GM23338 (cell line): ENCODE measurements around the gene PTPRF. TPM values are rescaled to one million over a fixed set of nuclear protein-coding genes. Genes with fewer than 3 reads are reported as not detected.

Source experiments
- ATAC-seq: fragments of 200-7000 bp; cut with Tn5 transposase; 3 replicates; pipeline ENCODE4 v1.9.1; 2020
- DNase-seq: peaks from one replicate; pipeline ENCODE4 v3.0.0-alpha.2; 2015; ENCODE audit warnings: low spot score
- H2AFZ ChIP-seq: fragments of 200-600 bp; sonication (generic); 2 replicates; pipeline ENCODE4 v1.8.0; 2016; ENCODE audit warnings: antibody characterized with exemption, mild to moderate bottlenecking, moderate library complexity
- H3F3A ChIP-seq: fragments of 200-600 bp; sonication (generic); replicated peaks from 2 replicates; pipeline ENCODE4 v1.8.0; 2017; ENCODE audit warnings: antibody characterized with exemption, mixed run types, low read depth
- H3K27ac ChIP-seq: fragments of 200-600 bp; sonication (generic); 2 replicates; pipeline ENCODE4 v1.6.1; 2016; ENCODE audit warnings: low read depth
- H3K27me3 ChIP-seq: fragments of 200-600 bp; sonication (generic); 2 replicates; pipeline ENCODE4 v1.8.0; 2016; ENCODE audit warnings: mild to moderate bottlenecking, mixed run types, moderate library complexity; ENCODE audit not compliant: insufficient read depth
- H3K36me3 ChIP-seq: fragments of 200-600 bp; sonication (generic); 2 replicates; pipeline ENCODE4 v1.8.0; 2016; ENCODE audit warnings: mild to moderate bottlenecking; ENCODE audit not compliant: insufficient read depth
- H3K4me1 ChIP-seq: fragments of 200-600 bp; sonication (generic); 2 replicates; pipeline ENCODE4 v1.8.0; 2016; ENCODE audit warnings: mild to moderate bottlenecking, moderate library complexity; ENCODE audit not compliant: insufficient read depth
- H3K4me2 ChIP-seq: fragments of 200-600 bp; sonication (generic); 2 replicates; pipeline ENCODE4 v1.7.1; 2017; ENCODE audit warnings: mixed run types
- H3K4me3 ChIP-seq: fragments of 200-600 bp; sonication (generic); 2 replicates; pipeline ENCODE4 v1.6.1; 2016; ENCODE audit warnings: mixed run types
- H3K79me2 ChIP-seq: fragments of 200-600 bp; sonication (generic); replicated peaks from 2 replicates; pipeline ENCODE4 v1.8.0; 2017; ENCODE audit warnings: mild to moderate bottlenecking; ENCODE audit not compliant: insufficient read depth
- H3K9me2 ChIP-seq: fragments of 200-600 bp; sonication (generic); 2 replicates; pipeline ENCODE4 v1.8.0; 2017; ENCODE audit not compliant: insufficient read depth
- H4K20me1 ChIP-seq: fragments of 200-600 bp; sonication (generic); replicated peaks from 2 replicates; pipeline ENCODE4 v1.8.0; 2017; ENCODE audit warnings: mild to moderate bottlenecking; ENCODE audit not compliant: insufficient read depth
- H3K27ac Mint-ChIP-seq: 2 replicates; pipeline ENCODE4 v1.8.0; 2020; ENCODE audit warnings: inconsistent platforms, mild to moderate bottlenecking, moderate library complexity, mixed read lengths
- H3K27me3 Mint-ChIP-seq: 3 replicates; pipeline ENCODE4 v1.8.0; 2022; ENCODE audit warnings: low read depth, mild to moderate bottlenecking, moderate library complexity, mixed read lengths, inconsistent platforms; ENCODE audit not compliant: insufficient read depth, poor library complexity
- H3K36me3 Mint-ChIP-seq: 3 replicates; pipeline ENCODE4 v1.8.0; 2021; ENCODE audit warnings: low read depth, mild to moderate bottlenecking, inconsistent platforms, moderate library complexity, mixed read lengths
- H3K4me1 Mint-ChIP-seq: 3 replicates; pipeline ENCODE4 v1.8.0; 2020; ENCODE audit warnings: mild to moderate bottlenecking, inconsistent platforms, mixed read lengths
- H3K4me3 Mint-ChIP-seq: 3 replicates; pipeline ENCODE4 v1.8.0; 2021; ENCODE audit warnings: moderate library complexity, mild to moderate bottlenecking, inconsistent platforms, mixed read lengths
- H3K9me3 Mint-ChIP-seq: 3 replicates; pipeline ENCODE4 v1.8.0; 2020; ENCODE audit warnings: moderate library complexity, mild to moderate bottlenecking, inconsistent platforms, mixed read lengths
- CREB1 ChIP-seq: fragments of 250-450 bp; sonication (Bioruptor Pico); IDR thresholded peaks from 2 replicates; pipeline ENCODE4 v1.5.0; 2020; ENCODE audit warnings: low read depth, mild to moderate bottlenecking, moderate library complexity
- CTCF ChIP-seq, 2 experiments: fragments of 200-600 bp in 1 of 2; sonication (generic) in 1 of 2; conservative IDR thresholded peaks; 2 replicates each; pipeline versions ENCODE4 v1.5.1 to v1.6.1; 2016 to 2017; ENCODE audit warnings: antibody characterized with exemption in 2 of 2, low read depth in 2 of 2, mild to moderate bottlenecking in 2 of 2, moderate library complexity in 1 of 2
- ETS1 ChIP-seq: IDR thresholded peaks from 2 replicates; pipeline ENCODE4 v1.6.1; 2016; ENCODE audit warnings: antibody characterized with exemption
- EZH2 ChIP-seq: fragments of 200-600 bp; sonication (generic); IDR thresholded peaks from one replicate; pipeline ENCODE4 v1.8.0; 2017; ENCODE audit warnings: antibody characterized with exemption, mild to moderate bottlenecking, low read depth; ENCODE audit not compliant: unreplicated experiment
- EZH2phosphoT487 ChIP-seq: fragments of 200-600 bp; sonication (generic); IDR thresholded peaks from one replicate; pipeline ENCODE4 v1.8.1; 2018; ENCODE audit warnings: antibody characterized with exemption; ENCODE audit not compliant: unreplicated experiment
- JUNB ChIP-seq: IDR thresholded peaks from one replicate; pipeline ENCODE4 v1.6.1; 2016; ENCODE audit warnings: antibody characterized with exemption; ENCODE audit not compliant: unreplicated experiment
- NANOG ChIP-seq: IDR thresholded peaks from 2 replicates; pipeline ENCODE4 v1.6.1; 2016; ENCODE audit warnings: antibody characterized with exemption, borderline replicate concordance
- POLR2AphosphoS5 ChIP-seq: IDR thresholded peaks from 2 replicates; pipeline ENCODE4 v1.6.1; 2016; ENCODE audit warnings: antibody characterized with exemption, low read depth
- REST ChIP-seq: IDR thresholded peaks from one replicate; pipeline ENCODE4 v1.6.1; 2018; ENCODE audit warnings: antibody characterized with exemption; ENCODE audit not compliant: unreplicated experiment
- STAT1 ChIP-seq: IDR thresholded peaks from one replicate; pipeline ENCODE4 v1.6.1; 2016; ENCODE audit warnings: antibody characterized with exemption; ENCODE audit not compliant: unreplicated experiment
- ZNF114 ChIP-seq: fragments of 250-450 bp; sonication (Bioruptor Pico); IDR thresholded peaks from 2 replicates; pipeline ENCODE4 v1.5.0; 2020; ENCODE audit warnings: mild to moderate bottlenecking, moderate library complexity
- ZNF331 ChIP-seq: fragments of 250-450 bp; sonication (Bioruptor Pico); IDR thresholded peaks from 2 replicates; pipeline ENCODE4 v1.5.0; 2020; ENCODE audit warnings: low read depth, mild to moderate bottlenecking, moderate library complexity
- ZNF462 ChIP-seq: fragments of 250-450 bp; sonication (Bioruptor Pico); IDR thresholded peaks from 2 replicates; pipeline ENCODE4 v1.5.0; 2020; ENCODE audit warnings: mild to moderate bottlenecking, moderate library complexity
- polyA plus RNA-seq: library from polyadenylated mRNA; unstranded; fragments of >200 nt; fragmentation: Nextera tagmentation; extraction: Ambion mirVana; gene quantifications from 2 replicates; pipeline ENCODE4 v1.2.1, GENCODE V29; 2016
- total RNA-seq: library from RNA; depleted of rRNA; stranded (reverse); fragments of >200 nt; shearing (Covaris generic); gene quantifications from 2 replicates; pipeline ENCODE4 v1.2.3, GENCODE V29; 2014

Gene PTPRF
- total and polyA plus RNA-seq, 2 experiments from 2014 or later = 52.4 to 173 TPM

- Mint-ChIP-seq H3K36me3 (peaks cover 71% of the 10 kb centered on the region), H3K27me3 (no peaks in the 10 kb centered on the region), H3K4me1 (no peaks in the 10 kb centered on the region), H3K4me3 (no peak overlapping the region), H3K27ac (no peak overlapping the region), H3K9me3 (no peaks in the 10 kb centered on the region; the same call in 2 of the 3 replicates)
- no peaks in the 10 kb centered on the region for H3F3A ChIP-seq
- H4K20me1 ChIP-seq = peaks cover 4% of the 10 kb centered on the region; the same call in 1 of the 2 replicates
- no peaks in the 10 kb centered on the region for H3K9me2 ChIP-seq
- no peak for DNase-seq
- H3K4me3 ChIP-seq = no peak overlapping the region
- no peak for TF ChIP-seq CTCF (conservative IDR thresholded peaks at IDR 0.05; ENCODE audit: low read depth in 2 of 2)
- TF ChIP-seq ZNF462 = no peak
- no peak for TF ChIP-seq POLR2AphosphoS5
- no peak for TF ChIP-seq EZH2
- TF ChIP-seq NANOG = no peak
- TF ChIP-seq EZH2phosphoT487 = no peak
- no peak for TF ChIP-seq CREB1 (CRISPR knock-in tag)
- TF ChIP-seq REST = no peak
- TF ChIP-seq JUNB = no peak
- no peak for TF ChIP-seq ZNF114 (CRISPR knock-in tag)
- no peak for TF ChIP-seq STAT1
- no peak for TF ChIP-seq ETS1
- TF ChIP-seq ZNF331 (CRISPR knock-in tag) = no peak
- no peaks in the 10 kb centered on the region for H3K27me3 ChIP-seq
- peaks cover 2% of the 10 kb centered on the region; the same call in 1 of the 2 replicates for H3K36me3 ChIP-seq
- no peak overlapping the region for H3K4me2 ChIP-seq
- H3K4me1 ChIP-seq = no peaks in the 10 kb centered on the region
- H3K27ac ChIP-seq = no peak overlapping the region
- H3K79me2 ChIP-seq = no peaks in the 10 kb centered on the region
- ATAC-seq = no peak
- no peak overlapping the region for H2AFZ ChIP-seq
Measured at GRCh38 chr1:43617011-43617410, 86.3 kb downstream of the PTPRF start.
